DND-41 (cell line): ENCODE data around the gene AKAP10.
"Not testable (repeated sequence)": the region's sequence is repeated elsewhere in the genome, so short reads cannot be mapped to it uniquely, and the experiment has no call there.

ENCODE experiments used
- ATAC-seq: fragments of 200-7000 bp; cut with Tn5 transposase; 3 replicates; pipeline ENCODE4 v1.9.1; 2021; ENCODE audit warnings: low read depth; ENCODE audit not compliant: insufficient read depth
- DNase-seq: peaks from one replicate; pipeline ENCODE4 v3.0.0-alpha.2; 2020
- H2AFZ ChIP-seq: 2 replicates; pipeline ENCODE4 v1.6.0; 2012; ENCODE audit warnings: low read depth, low read length
- H3K27ac ChIP-seq: 2 replicates; pipeline ENCODE4 v1.5.1; 2012; ENCODE audit warnings: low read length, inconsistent platforms
- H3K27me3 ChIP-seq: fragments of 200-600 bp; sonication (generic); 2 replicates; pipeline ENCODE4 v1.6.0; 2012; ENCODE audit warnings: low read length, mild to moderate bottlenecking, inconsistent platforms; ENCODE audit not compliant: insufficient read depth, poor library complexity
- H3K36me3 ChIP-seq: 2 replicates; pipeline ENCODE4 v1.5.1; 2012; ENCODE audit warnings: low read length, inconsistent platforms; ENCODE audit not compliant: insufficient read depth
- H3K4me1 ChIP-seq: 2 replicates; pipeline ENCODE4 v1.5.1; 2012; ENCODE audit warnings: mild to moderate bottlenecking, low read length; ENCODE audit not compliant: insufficient read depth
- H3K4me2 ChIP-seq: 2 replicates; pipeline ENCODE4 v1.6.0; 2012; ENCODE audit warnings: mild to moderate bottlenecking, moderate library complexity, low read length, inconsistent platforms; ENCODE audit not compliant: insufficient read depth
- H3K4me3 ChIP-seq, 2 experiments: fragments of 200-600 bp in 1 of 2; shearing (Covaris generic) in 1 of 2; 2 replicates each; pipeline ENCODE4 v1.5.1; 2012 to 2016; ENCODE audit warnings: inconsistent platforms in 2 of 2, low read length in 2 of 2, mild to moderate bottlenecking in 2 of 2, low read depth in 1 of 2, moderate library complexity in 1 of 2
- H3K79me2 ChIP-seq: 2 replicates; pipeline ENCODE4 v1.6.0; 2012; ENCODE audit warnings: low read length, inconsistent platforms; ENCODE audit not compliant: insufficient read depth
- H3K9ac ChIP-seq: 2 replicates; pipeline ENCODE4 v1.6.0; 2012; ENCODE audit warnings: low read depth, mild to moderate bottlenecking, inconsistent platforms, low read length, moderate library complexity
- H3K9me3 ChIP-seq: 2 replicates; pipeline ENCODE4 v1.5.1; 2012; ENCODE audit warnings: low read length, moderate library complexity, mild to moderate bottlenecking, inconsistent platforms; ENCODE audit not compliant: insufficient read depth, severe bottlenecking
- H4K20me1 ChIP-seq: 2 replicates; pipeline ENCODE4 v1.6.0; 2012; ENCODE audit warnings: low read length; ENCODE audit not compliant: insufficient read depth
- EZH2 ChIP-seq: IDR thresholded peaks from 3 replicates; pipeline ENCODE4 v1.6.1; 2012; ENCODE audit warnings: borderline replicate concordance, low read depth, mild to moderate bottlenecking, moderate library complexity, low read length, inconsistent platforms; ENCODE audit not compliant: severe bottlenecking
- TF ChIP-seq, protein P1 (sequence below): IDR thresholded peaks from 2 replicates; pipeline ENCODE4 v1.5.1; 2012; ENCODE audit warnings: borderline replicate concordance, low read length, moderate library complexity, mild to moderate bottlenecking; ENCODE audit not compliant: poor library complexity, severe bottlenecking; ENCODE audit errors: extremely low read depth

AKAP10 gene

DNA sequence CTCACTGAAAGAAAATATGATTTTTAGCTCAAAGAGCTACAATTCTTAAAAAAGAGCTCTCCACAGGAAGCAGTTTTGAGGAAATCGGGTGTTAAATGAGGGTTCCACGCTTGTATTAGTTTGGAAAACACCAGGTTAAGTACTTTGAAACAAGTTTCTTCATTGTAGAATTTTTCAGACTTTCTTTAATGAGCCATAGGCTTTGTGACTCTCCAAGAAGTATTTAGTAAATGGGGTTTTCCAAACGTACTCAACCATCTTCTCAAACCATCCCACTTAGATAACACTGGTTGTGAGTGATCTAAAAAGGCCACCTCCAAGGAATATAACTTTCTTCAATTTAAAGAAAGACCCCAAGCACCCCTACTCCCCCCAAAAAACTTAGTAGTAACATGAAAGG is 112.6 kb downstream of the AKAP10 start:
- no peak overlapping the region for H2AFZ ChIP-seq
- H3K79me2 ChIP-seq, result no peaks in the 10 kb centered on the region
- no peaks in the 10 kb centered on the region for H3K4me1 ChIP-seq
- ATAC-seq, result no peak
- no peaks in the 10 kb centered on the region for H3K36me3 ChIP-seq
- no peak overlapping the region for H3K9ac ChIP-seq
- no peaks in the 10 kb centered on the region for H3K9me3 ChIP-seq
- no peak for DNase-seq
- no peaks in the 10 kb centered on the region for H3K27me3 ChIP-seq
- TF ChIP-seq EZH2, result no peak
- TF ChIP-seq, protein P1, sequence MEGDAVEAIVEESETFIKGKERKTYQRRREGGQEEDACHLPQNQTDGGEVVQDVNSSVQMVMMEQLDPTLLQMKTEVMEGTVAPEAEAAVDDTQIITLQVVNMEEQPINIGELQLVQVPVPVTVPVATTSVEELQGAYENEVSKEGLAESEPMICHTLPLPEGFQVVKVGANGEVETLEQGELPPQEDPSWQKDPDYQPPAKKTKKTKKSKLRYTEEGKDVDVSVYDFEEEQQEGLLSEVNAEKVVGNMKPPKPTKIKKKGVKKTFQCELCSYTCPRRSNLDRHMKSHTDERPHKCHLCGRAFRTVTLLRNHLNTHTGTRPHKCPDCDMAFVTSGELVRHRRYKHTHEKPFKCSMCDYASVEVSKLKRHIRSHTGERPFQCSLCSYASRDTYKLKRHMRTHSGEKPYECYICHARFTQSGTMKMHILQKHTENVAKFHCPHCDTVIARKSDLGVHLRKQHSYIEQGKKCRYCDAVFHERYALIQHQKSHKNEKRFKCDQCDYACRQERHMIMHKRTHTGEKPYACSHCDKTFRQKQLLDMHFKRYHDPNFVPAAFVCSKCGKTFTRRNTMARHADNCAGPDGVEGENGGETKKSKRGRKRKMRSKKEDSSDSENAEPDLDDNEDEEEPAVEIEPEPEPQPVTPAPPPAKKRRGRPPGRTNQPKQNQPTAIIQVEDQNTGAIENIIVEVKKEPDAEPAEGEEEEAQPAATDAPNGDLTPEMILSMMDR, result no peak
- no peak overlapping the region for H3K4me2 ChIP-seq
- no peak overlapping the region for H3K27ac ChIP-seq
- no peak overlapping the region for H3K4me3 ChIP-seq
- no peaks in the 10 kb centered on the region for H4K20me1 ChIP-seq

DNA sequence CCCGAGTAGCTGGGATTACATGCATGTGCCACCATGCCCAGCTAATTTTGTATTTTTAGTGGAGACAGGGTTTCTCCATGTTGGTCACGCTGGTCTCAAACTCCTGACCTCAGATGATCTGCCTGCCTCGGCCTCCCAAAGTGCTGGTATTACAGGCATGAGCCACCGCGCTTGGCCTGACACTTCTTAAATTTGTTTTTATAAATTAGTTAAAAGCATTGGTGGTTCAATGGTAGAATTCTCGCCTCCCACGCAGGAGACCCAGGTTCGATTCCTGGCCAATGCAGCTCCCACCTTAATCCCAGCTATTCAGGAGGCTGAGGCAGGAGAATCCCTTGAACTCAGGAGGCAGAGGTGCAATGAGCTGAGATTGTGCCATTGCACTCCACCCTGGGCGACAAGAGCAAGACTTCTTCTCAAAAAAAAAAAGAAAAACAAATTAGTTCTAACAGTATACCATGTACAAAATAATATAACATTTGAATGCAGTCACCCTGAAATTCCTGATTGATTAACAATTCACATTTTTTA is 116.9 kb downstream of the AKAP10 start:
- not testable (repeated sequence) for H3K36me3 ChIP-seq, H2AFZ ChIP-seq, H3K9ac ChIP-seq, H3K79me2 ChIP-seq, H3K27me3 ChIP-seq, H3K27ac ChIP-seq, H3K4me1 ChIP-seq, DNase-seq, H4K20me1 ChIP-seq, H3K9me3 ChIP-seq, H3K4me3 ChIP-seq, ATAC-seq, H3K4me2 ChIP-seq

DNA sequence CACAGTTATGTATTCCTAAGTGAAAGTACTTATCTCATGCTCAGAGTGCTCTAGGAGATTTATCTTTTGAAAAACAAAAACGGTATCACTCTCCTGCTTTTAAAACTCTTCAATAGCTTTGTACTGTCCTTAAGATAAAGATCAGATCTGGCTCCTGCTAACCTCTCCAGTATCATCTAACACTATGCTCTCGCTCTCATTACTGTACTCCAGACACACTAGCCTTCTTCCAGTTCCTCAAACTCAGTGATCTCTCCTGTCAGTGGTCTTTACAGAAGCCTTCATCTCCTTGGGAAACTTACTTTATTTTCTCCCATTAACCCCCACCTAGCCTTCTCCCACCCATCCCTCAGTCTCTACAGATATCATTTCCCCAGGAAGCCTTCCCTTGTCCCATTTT is 120.0 kb downstream of the AKAP10 start:
- H3K79me2 ChIP-seq, result no peaks in the 10 kb centered on the region
- H3K9me3 ChIP-seq, result no peaks in the 10 kb centered on the region
- no peak overlapping the region for H2AFZ ChIP-seq
- H4K20me1 ChIP-seq, result no peaks in the 10 kb centered on the region
- H3K36me3 ChIP-seq, result no peaks in the 10 kb centered on the region
- H3K4me2 ChIP-seq, result no peak overlapping the region
- H3K4me3 ChIP-seq, result no peak overlapping the region
- no peak overlapping the region for H3K27ac ChIP-seq
- ATAC-seq (no peak), DNase-seq (no peak)
- no peak overlapping the region for H3K9ac ChIP-seq
- H3K27me3 ChIP-seq, result peaks cover 3% of the 10 kb centered on the region
- H3K4me1 ChIP-seq, result no peaks in the 10 kb centered on the region
- no peak for TF ChIP-seq EZH2
- TF ChIP-seq, protein P1, result no peak
